H9 (cell line): ENCODE measurements around the gene CYP1B1. TPM values are rescaled to one million over a fixed set of nuclear protein-coding genes. Genes with fewer than 3 reads are reported as not detected.

Experiments used
- DNase-seq: peaks from one replicate; pipeline ENCODE4 v3.0.0-alpha.2; 2017
- H2AFZ ChIP-seq: one replicate; pipeline ENCODE4 v1.6.1; 2013; ENCODE audit warnings: mild to moderate bottlenecking, low read length, control low read depth, moderate library complexity
- H2AK5ac ChIP-seq: 2 replicates; pipeline ENCODE4 v1.6.1; 2013; ENCODE audit warnings: low read length, control low read depth, mixed read lengths; ENCODE audit not compliant: insufficient read length
- H2BK120ac ChIP-seq: one replicate; pipeline ENCODE4 v1.6.1; 2013; ENCODE audit warnings: low read depth, mild to moderate bottlenecking, low read length, control low read depth, inconsistent platforms; ENCODE audit not compliant: poor library complexity, severe bottlenecking
- H2BK12ac ChIP-seq: 2 replicates; pipeline ENCODE4 v1.6.1; 2013; ENCODE audit warnings: low read length, control low read depth, mixed read lengths, low read depth; ENCODE audit not compliant: insufficient read length
- H2BK15ac ChIP-seq: 2 replicates; pipeline ENCODE4 v1.6.1; 2013; ENCODE audit warnings: low read depth, low read length, control low read depth
- H2BK20ac ChIP-seq: one replicate; pipeline ENCODE4 v1.6.1; 2013; ENCODE audit warnings: low read depth, mild to moderate bottlenecking, low read length, control low read depth, inconsistent platforms; ENCODE audit not compliant: poor library complexity, severe bottlenecking
- H2BK5ac ChIP-seq: 2 replicates; pipeline ENCODE4 v1.6.1; 2013; ENCODE audit warnings: low read length, control low read depth, mixed read lengths; ENCODE audit not compliant: insufficient read length
- H3K14ac ChIP-seq: 2 replicates; pipeline ENCODE4 v1.6.1; 2013; ENCODE audit warnings: low read length, control low read depth; ENCODE audit not compliant: insufficient read depth
- H3K18ac ChIP-seq: 2 replicates; pipeline ENCODE4 v1.6.1; 2013; ENCODE audit warnings: low read depth, mild to moderate bottlenecking, mixed read lengths, low read length, control low read depth; ENCODE audit not compliant: insufficient read length
- H3K23ac ChIP-seq: 2 replicates; pipeline ENCODE4 v1.6.1; 2013; ENCODE audit warnings: low read length, control low read depth, mixed read lengths, low read depth; ENCODE audit not compliant: insufficient read length
- H3K23me2 ChIP-seq: 2 replicates; pipeline ENCODE4 v1.6.1; 2013; ENCODE audit warnings: low read depth, mild to moderate bottlenecking, mixed read lengths, low read length, control low read depth; ENCODE audit not compliant: insufficient read length, poor library complexity, severe bottlenecking
- H3K27ac ChIP-seq: 2 replicates; pipeline ENCODE4 v1.5.1; 2013; ENCODE audit warnings: low read length, control low read depth, mixed read lengths, low read depth; ENCODE audit not compliant: insufficient read length
- H3K27me3 ChIP-seq: 2 replicates; pipeline ENCODE4 v1.6.1; 2013; ENCODE audit warnings: low read length, control low read depth, inconsistent platforms; ENCODE audit not compliant: insufficient read depth
- H3K4ac ChIP-seq: 2 replicates; pipeline ENCODE4 v1.6.1; 2013; ENCODE audit warnings: low read depth, mild to moderate bottlenecking, control low read depth, inconsistent platforms, low read length, moderate library complexity
- H3K4me1 ChIP-seq: 2 replicates; pipeline ENCODE4 v1.6.1; 2013; ENCODE audit warnings: low read length, control low read depth, inconsistent platforms; ENCODE audit not compliant: insufficient read depth
- H3K4me2 ChIP-seq: 2 replicates; pipeline ENCODE4 v1.6.1; 2013; ENCODE audit warnings: low read length, control low read depth, mixed read lengths; ENCODE audit not compliant: insufficient read length, insufficient read depth
- H3K56ac ChIP-seq: 2 replicates; pipeline ENCODE4 v1.6.1; 2013; ENCODE audit warnings: low read depth, mild to moderate bottlenecking, mixed read lengths, low read length, control low read depth; ENCODE audit not compliant: insufficient read length
- H3K79me1 ChIP-seq: 2 replicates; pipeline ENCODE4 v1.6.1; 2013; ENCODE audit warnings: low read depth, mild to moderate bottlenecking, moderate library complexity, low read length, control low read depth, inconsistent platforms; ENCODE audit not compliant: insufficient read depth, poor library complexity, severe bottlenecking
- H3K79me2 ChIP-seq: 2 replicates; pipeline ENCODE4 v1.6.1; 2013; ENCODE audit warnings: low read length, control low read depth, inconsistent platforms; ENCODE audit not compliant: insufficient read depth
- H3K9ac ChIP-seq: 2 replicates; pipeline ENCODE4 v1.6.1; 2013; ENCODE audit warnings: low read length, control low read depth, mixed read lengths; ENCODE audit not compliant: insufficient read length; ENCODE audit errors: extremely low read depth
- H3K9me3 ChIP-seq: one replicate; pipeline ENCODE4 v1.6.1; 2013; ENCODE audit warnings: low read depth, low read length, inconsistent platforms; ENCODE audit not compliant: control insufficient read depth
- H3T11ph ChIP-seq: one replicate; pipeline ENCODE4 v1.6.1; 2013; ENCODE audit warnings: mild to moderate bottlenecking, low read length, control low read depth, inconsistent platforms
- H4K20me1 ChIP-seq: one replicate; pipeline ENCODE4 v1.6.1; 2013; ENCODE audit not compliant: control insufficient read depth, insufficient read length, insufficient read depth
- H4K5ac ChIP-seq: 2 replicates; pipeline ENCODE4 v1.6.1; 2013; ENCODE audit warnings: low read depth, mild to moderate bottlenecking, mixed read lengths, low read length, control low read depth; ENCODE audit not compliant: insufficient read length
- H4K8ac ChIP-seq: replicated peaks from 2 replicates; pipeline ENCODE4 v1.6.1; 2013; ENCODE audit warnings: low read length, control low read depth, mixed read lengths, low read depth; ENCODE audit not compliant: insufficient read length
- H4K91ac ChIP-seq: 2 replicates; pipeline ENCODE4 v1.6.1; 2013; ENCODE audit warnings: low read depth, mild to moderate bottlenecking, moderate library complexity, mixed read lengths, low read length, control low read depth; ENCODE audit not compliant: insufficient read length
- H3K27ac Mint-ChIP-seq, 3 experiments: 2 replicates in 2 of 3; 3 replicates in 1 of 3; pipeline ENCODE4 v1.8.0; 2020 to 2021; ENCODE audit warnings: mixed read lengths in 3 of 3, mild to moderate bottlenecking in 1 of 3, moderate library complexity in 1 of 3
- H3K27me3 Mint-ChIP-seq: 2 replicates; pipeline ENCODE4 v1.8.0; 2021; ENCODE audit warnings: low read depth, mild to moderate bottlenecking, moderate library complexity, mixed read lengths
- H3K36me3 Mint-ChIP-seq, 3 experiments: 2 replicates in 2 of 3; 3 replicates in 1 of 3; pipeline ENCODE4 v1.8.0; 2020 to 2021; ENCODE audit warnings: low read depth in 3 of 3, mixed read lengths in 3 of 3; ENCODE audit not compliant: insufficient read depth in 1 of 3
- H3K4me1 Mint-ChIP-seq, 2 experiments: 2 replicates each; pipeline ENCODE4 v1.8.0; 2020; ENCODE audit warnings: mixed read lengths in 2 of 2
- H3K4me3 Mint-ChIP-seq, 2 experiments: 2 replicates in 1 of 2; 3 replicates in 1 of 2; pipeline ENCODE4 v1.8.0; 2020 to 2021; ENCODE audit warnings: mild to moderate bottlenecking in 2 of 2, mixed read lengths in 2 of 2, moderate library complexity in 1 of 2
- H3K9me3 Mint-ChIP-seq, 2 experiments: 2 replicates in 1 of 2; 3 replicates in 1 of 2; pipeline ENCODE4 v1.8.0; 2020; ENCODE audit warnings: mild to moderate bottlenecking in 2 of 2, mixed read lengths in 2 of 2, moderate library complexity in 1 of 2
- CTCF ChIP-seq: fragments of 200-600 bp; sonication (generic); conservative IDR thresholded peaks from 3 replicates; pipeline ENCODE4 v1.8.0; 2021; ENCODE audit warnings: antibody characterized with exemption, mild to moderate bottlenecking
- WGBS: extraction: QIAGEN DNeasy Blood & Tissue Kit; methylation state at CpG from one replicate; pipeline ENCODE4 v1.1.7; 2013; ENCODE audit warnings: missing lambda C conversion rate, low lambda C conversion rate, mixed read lengths; ENCODE audit not compliant: insufficient read length; ENCODE audit errors: extremely low coverage; 5-methylcytosine and 5-hydroxymethylcytosine counted together
- total RNA-seq: library from RNA; stranded (reverse); gene quantifications from 2 replicates; pipeline ENCODE4 v1.2.1, GENCODE V29; 2021

CYP1B1 gene
- total RNA-seq, 1 experiment from 2014 or later = 2.7 TPM

- peaks cover 53% of the 10 kb centered on the region for H3K27me3 Mint-ChIP-seq
- no peak overlapping the region for H3T11ph ChIP-seq
- H2AFZ ChIP-seq = no peak overlapping the region
- H2BK5ac ChIP-seq = no peak overlapping the region
- H2BK20ac ChIP-seq = no peak overlapping the region
- no peak overlapping the region for H3K14ac ChIP-seq
- H3K18ac ChIP-seq = no peak overlapping the region
- no peak overlapping the region for H2BK12ac ChIP-seq
- H3K4me1 ChIP-seq = peaks cover 11% of the 10 kb centered on the region; the same call in 1 of the 2 replicates
- peaks cover 2 to 8% of the 10 kb centered on the region in 2 experiments; a peak in 4 of 5 replicates for H3K9me3 Mint-ChIP-seq
- H4K20me1 ChIP-seq = no peaks in the 10 kb centered on the region
- WGBS = no CpG with 5 or more reads among the region's 10 CpGs
- H3K27me3 ChIP-seq = peaks cover 5% of the 10 kb centered on the region; the same call in 1 of the 2 replicates
- no peaks in the 10 kb centered on the region for H3K9me3 ChIP-seq
- H3K79me1 ChIP-seq = no peaks in the 10 kb centered on the region
- no peak overlapping the region for H3K9ac ChIP-seq
- no peak overlapping the region for H3K4ac ChIP-seq
- no peak for TF ChIP-seq CTCF
- no peak overlapping the region for H4K91ac ChIP-seq
- no peak overlapping the region for H2AK5ac ChIP-seq
- no peak overlapping the region for H3K27ac ChIP-seq
- no peaks in the 10 kb centered on the region for H3K79me2 ChIP-seq
- H3K4me2 ChIP-seq = peak overlapping the region; percentile 58
- no peak overlapping the region for H4K8ac ChIP-seq
- no peak overlapping the region for H4K5ac ChIP-seq
- DNase-seq = no peak
- H3K4me3 Mint-ChIP-seq = peak overlapping the region; percentile 21 to 75
- H3K27ac Mint-ChIP-seq = peak overlapping the region; percentile 8 to 78 (median 55); a peak in 2 of 7 replicates
- peaks cover 3% of the 10 kb centered on the region for H3K23me2 ChIP-seq
- H2BK120ac ChIP-seq = no peak overlapping the region
- H3K4me1 Mint-ChIP-seq = peaks cover 60 to 71% of the 10 kb centered on the region in 2 experiments
- H3K23ac ChIP-seq = no peak overlapping the region
- H3K56ac ChIP-seq = no peak overlapping the region
- H3K36me3 Mint-ChIP-seq = peaks cover 0 to 7% (median 2%) of the 10 kb centered on the region in 3 experiments; a peak in 3 of 7 replicates
- H2BK15ac ChIP-seq = no peak overlapping the region
Observed at GRCh38 chr2:38099099-38100028, 23.4 kb upstream of the CYP1B1 start.
